22Rv1 (cell line): ENCODE measurements around the gene ASCL5.

Experiments used
- CTCF ChIP-seq: fragments of 450-650 bp; IDR thresholded peaks from 2 replicates; pipeline ENCODE4 v1.5.1; 2017; ENCODE audit warnings: mild to moderate bottlenecking
- ZFX ChIP-seq: fragments of 450-650 bp; IDR thresholded peaks from 2 replicates; pipeline ENCODE4 v1.6.1; 2017; ENCODE audit warnings: antibody characterized with exemption, borderline replicate concordance

GRCh38 chr1:201108614-201109013 lies 18.4 kb downstream of the ASCL5 start:
- TF ChIP-seq CTCF: no peak
- TF ChIP-seq ZFX: no peak
